ENCODE measurements around the gene TTLL13. TPM values are rescaled to one million over a fixed set of nuclear protein-coding genes. Genes with fewer than 3 reads are reported as not detected.

Gene TTLL13
- total RNA-seq, 1 donor from 2014 or later = not detected

DNA sequence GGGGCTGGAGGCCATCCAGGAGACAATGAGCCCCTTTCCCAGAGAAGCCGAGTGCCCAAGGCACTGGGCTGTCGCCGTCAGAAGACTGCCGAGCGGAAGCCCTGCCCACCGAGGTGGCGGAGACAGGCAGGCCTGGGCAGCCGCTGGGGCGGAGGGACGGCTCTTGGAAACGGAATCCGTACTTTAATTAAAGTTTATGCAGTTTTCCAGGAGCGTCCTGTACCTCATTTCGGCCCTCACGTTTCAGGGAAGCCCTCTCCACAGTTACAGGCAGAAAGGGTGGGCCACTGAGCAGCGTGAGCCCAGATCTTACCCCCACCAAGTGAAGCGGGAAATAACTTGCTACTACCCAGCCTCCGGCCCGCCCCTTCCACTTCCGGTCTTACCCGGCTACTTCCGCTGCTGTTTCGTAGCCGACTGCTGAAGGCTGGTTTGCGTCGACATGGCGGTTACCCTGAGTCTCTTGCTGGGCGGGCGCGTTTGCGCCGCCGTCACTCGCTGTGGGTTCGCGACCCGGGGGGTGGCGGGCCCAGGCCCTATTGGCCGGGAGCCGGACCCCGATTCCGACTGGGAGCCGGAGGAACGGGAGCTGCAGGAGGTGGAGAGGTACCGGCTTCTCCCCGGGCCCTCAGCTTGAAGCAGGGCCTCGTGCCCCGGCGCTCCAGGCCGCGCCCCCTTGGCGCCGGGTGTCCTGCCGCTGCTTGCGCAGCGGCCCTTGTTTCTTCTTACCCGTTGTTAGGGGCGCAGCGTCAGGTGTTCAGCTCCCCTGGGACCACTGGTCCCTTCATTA, 16.1 kb downstream of the TTLL13 start, which contains the start of gene NGRN:
NGRN (plus strand) TSS at position 402 of the 790 bp plus-strand sequence; CDS start at position 443, 41 bp downstream.
- Mint-ChIP-seq H3K4me3 (ENCODE audit: unreplicated experiment) (peak within 1 kb of the TSS; percentile 97), H3K27ac (ENCODE audit: unreplicated experiment) (peak within 1 kb of the TSS; percentile 94), H3K36me3 (ENCODE audit: low read depth, unreplicated experiment) (peaks cover 5% of the 10 kb centered on the region), H3K27me3 (ENCODE audit: low read depth, unreplicated experiment) (no peaks in the 10 kb centered on the region), H3K9me3 (ENCODE audit: unreplicated experiment) (no peaks in the 10 kb centered on the region), H3K4me1 (ENCODE audit: low read depth, unreplicated experiment) (peaks cover 16% of the 10 kb centered on the region)
- H4K20me1 ChIP-seq (ENCODE audit: insufficient read depth, low read length) = peaks cover 36% of the 10 kb centered on the region
- peak within 1 kb of the TSS; percentile 87 for H3K27ac ChIP-seq (ENCODE audit: low read depth, low read length)
- H3K9me3 ChIP-seq (ENCODE audit: insufficient read depth, low read depth, low read length) = no peaks in the 10 kb centered on the region
- DNase-seq (ENCODE audit: low read depth) (peak; percentile 85), FAIRE-seq (no peak)
- peak within 1 kb of the TSS; percentile 88 for H3K4me3 ChIP-seq (ENCODE audit: insufficient read depth, low read depth, low read length)
- peaks cover 31% of the 10 kb centered on the region for H3K4me1 ChIP-seq (ENCODE audit: insufficient read depth, low read length)
- H3K9ac ChIP-seq (ENCODE audit: low read length) = peak within 1 kb of the TSS; percentile 87
- H3K27me3 ChIP-seq (ENCODE audit: insufficient read depth, low read length) = no peaks in the 10 kb centered on the region
- TF ChIP-seq, protein P1, sequence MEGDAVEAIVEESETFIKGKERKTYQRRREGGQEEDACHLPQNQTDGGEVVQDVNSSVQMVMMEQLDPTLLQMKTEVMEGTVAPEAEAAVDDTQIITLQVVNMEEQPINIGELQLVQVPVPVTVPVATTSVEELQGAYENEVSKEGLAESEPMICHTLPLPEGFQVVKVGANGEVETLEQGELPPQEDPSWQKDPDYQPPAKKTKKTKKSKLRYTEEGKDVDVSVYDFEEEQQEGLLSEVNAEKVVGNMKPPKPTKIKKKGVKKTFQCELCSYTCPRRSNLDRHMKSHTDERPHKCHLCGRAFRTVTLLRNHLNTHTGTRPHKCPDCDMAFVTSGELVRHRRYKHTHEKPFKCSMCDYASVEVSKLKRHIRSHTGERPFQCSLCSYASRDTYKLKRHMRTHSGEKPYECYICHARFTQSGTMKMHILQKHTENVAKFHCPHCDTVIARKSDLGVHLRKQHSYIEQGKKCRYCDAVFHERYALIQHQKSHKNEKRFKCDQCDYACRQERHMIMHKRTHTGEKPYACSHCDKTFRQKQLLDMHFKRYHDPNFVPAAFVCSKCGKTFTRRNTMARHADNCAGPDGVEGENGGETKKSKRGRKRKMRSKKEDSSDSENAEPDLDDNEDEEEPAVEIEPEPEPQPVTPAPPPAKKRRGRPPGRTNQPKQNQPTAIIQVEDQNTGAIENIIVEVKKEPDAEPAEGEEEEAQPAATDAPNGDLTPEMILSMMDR (IDR thresholded peaks at IDR 0.05; ENCODE audit: insufficient read depth, low read depth, low read length) = no peak
- no peak for TF ChIP-seq EZH2 (IDR thresholded peaks at IDR 0.05; ENCODE audit: insufficient read depth, low read length)
- H2AFZ ChIP-seq (ENCODE audit: low read depth, low read length) = peak within 1 kb of the TSS; percentile 95
- H3K4me2 ChIP-seq (ENCODE audit: low read length) = peak within 1 kb of the TSS; percentile 88
- H3K36me3 ChIP-seq (ENCODE audit: insufficient read depth, low read length) = peaks cover 8% of the 10 kb centered on the region
- peaks cover 53% of the 10 kb centered on the region for H3K79me2 ChIP-seq (ENCODE audit: insufficient read depth, low read length)

DNA sequence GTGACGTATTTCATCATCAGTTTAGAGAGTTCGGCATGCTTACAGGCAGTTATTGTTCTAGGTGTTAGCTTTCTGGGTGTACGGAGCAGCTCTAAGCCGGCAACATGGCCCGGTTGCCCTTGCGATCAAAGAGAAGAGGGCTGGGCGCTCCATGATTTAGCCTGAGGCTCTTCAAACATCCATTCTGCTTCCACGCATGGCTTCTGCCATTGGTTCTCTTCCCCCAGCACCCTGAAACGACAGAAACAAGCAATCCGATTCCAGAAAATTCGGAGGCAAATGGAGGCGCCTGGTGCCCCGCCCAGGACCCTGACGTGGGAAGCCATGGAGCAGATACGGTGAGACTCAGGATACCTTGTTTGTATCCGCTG, 16.7 kb downstream of the TTLL13 start:
- H3K4me1 ChIP-seq (ENCODE audit: insufficient read depth, low read length) = peaks cover 31% of the 10 kb centered on the region
- TF ChIP-seq, protein P1 (IDR thresholded peaks at IDR 0.05; ENCODE audit: insufficient read depth, low read depth, low read length) = no peak
- TF ChIP-seq EZH2 (IDR thresholded peaks at IDR 0.05; ENCODE audit: insufficient read depth, low read length) = no peak
- no peak for FAIRE-seq
- H4K20me1 ChIP-seq (ENCODE audit: insufficient read depth, low read length) = peaks cover 42% of the 10 kb centered on the region
- H3K36me3 ChIP-seq (ENCODE audit: insufficient read depth, low read length) = peaks cover 14% of the 10 kb centered on the region
- H3K9me3 ChIP-seq (ENCODE audit: insufficient read depth, low read depth, low read length) = no peaks in the 10 kb centered on the region
- peak overlapping the region; percentile 87 for H3K27ac ChIP-seq (ENCODE audit: low read depth, low read length)
- H3K27me3 Mint-ChIP-seq (ENCODE audit: low read depth, unreplicated experiment) = no peaks in the 10 kb centered on the region
- peaks cover 59% of the 10 kb centered on the region for H3K79me2 ChIP-seq (ENCODE audit: insufficient read depth, low read length)
- DNase-seq (ENCODE audit: low read depth) = peak; percentile 29
- no peaks in the 10 kb centered on the region for H3K27me3 ChIP-seq (ENCODE audit: insufficient read depth, low read length)
- H3K4me1 Mint-ChIP-seq (ENCODE audit: low read depth, unreplicated experiment) = peaks cover 16% of the 10 kb centered on the region
- peak overlapping the region; percentile 87 for H3K9ac ChIP-seq (ENCODE audit: low read length)
- H3K36me3 Mint-ChIP-seq (ENCODE audit: low read depth, unreplicated experiment) = peaks cover 6% of the 10 kb centered on the region
- H3K4me2 ChIP-seq (ENCODE audit: low read length) = peak overlapping the region; percentile 88
- peak overlapping the region; percentile 95 for H2AFZ ChIP-seq (ENCODE audit: low read depth, low read length)
- H3K4me3 ChIP-seq (ENCODE audit: insufficient read depth, low read depth, low read length) = peak overlapping the region; percentile 88
- no peaks in the 10 kb centered on the region for H3K9me3 Mint-ChIP-seq (ENCODE audit: unreplicated experiment)
- H3K4me3 Mint-ChIP-seq (ENCODE audit: unreplicated experiment) = peak overlapping the region; percentile 97
- peak overlapping the region; percentile 94 for H3K27ac Mint-ChIP-seq (ENCODE audit: unreplicated experiment)

DNA sequence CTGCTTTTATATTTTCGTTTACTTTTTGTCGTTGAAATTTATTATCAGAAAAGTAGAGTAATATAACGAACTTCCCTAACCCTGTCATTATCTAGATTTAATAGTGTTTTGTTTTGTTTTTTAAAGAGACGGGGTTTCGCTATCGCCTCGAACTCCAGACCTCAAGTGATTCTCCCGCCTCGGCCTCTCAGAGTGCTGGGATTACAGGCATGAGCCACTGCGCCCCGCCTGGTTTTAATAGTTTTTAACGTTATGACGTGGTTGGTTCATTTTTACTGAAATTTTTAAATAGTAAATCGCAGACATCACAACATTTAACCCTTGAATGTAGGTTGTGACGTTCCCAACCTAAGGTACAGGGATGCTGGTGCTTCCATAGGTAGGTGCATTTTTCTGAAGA, 17.1 kb downstream of the TTLL13 start:
- no peaks in the 10 kb centered on the region for H3K9me3 Mint-ChIP-seq (ENCODE audit: unreplicated experiment)
- H3K27me3 ChIP-seq (ENCODE audit: insufficient read depth, low read length) = no peaks in the 10 kb centered on the region
- peak overlapping the region; percentile 94 for H3K27ac Mint-ChIP-seq (ENCODE audit: unreplicated experiment)
- TF ChIP-seq EZH2 (IDR thresholded peaks at IDR 0.05; ENCODE audit: insufficient read depth, low read length) = no peak
- TF ChIP-seq, protein P1 (IDR thresholded peaks at IDR 0.05; ENCODE audit: insufficient read depth, low read depth, low read length) = no peak
- peak overlapping the region; percentile 88 for H3K4me3 ChIP-seq (ENCODE audit: insufficient read depth, low read depth, low read length)
- H3K4me2 ChIP-seq (ENCODE audit: low read length) = peak overlapping the region; percentile 88
- no peak for DNase-seq (ENCODE audit: low read depth)
- peak overlapping the region; percentile 87 for H3K9ac ChIP-seq (ENCODE audit: low read length)
- H3K36me3 ChIP-seq (ENCODE audit: insufficient read depth, low read length) = peaks cover 18% of the 10 kb centered on the region
- no peaks in the 10 kb centered on the region for H3K27me3 Mint-ChIP-seq (ENCODE audit: low read depth, unreplicated experiment)
- peaks cover 31% of the 10 kb centered on the region for H3K4me1 ChIP-seq (ENCODE audit: insufficient read depth, low read length)
- FAIRE-seq = no peak
- peak overlapping the region; percentile 87 for H3K27ac ChIP-seq (ENCODE audit: low read depth, low read length)
- peaks cover 9% of the 10 kb centered on the region for H3K36me3 Mint-ChIP-seq (ENCODE audit: low read depth, unreplicated experiment)
- peak overlapping the region; percentile 95 for H2AFZ ChIP-seq (ENCODE audit: low read depth, low read length)
- peaks cover 63% of the 10 kb centered on the region for H3K79me2 ChIP-seq (ENCODE audit: insufficient read depth, low read length)
- peaks cover 16% of the 10 kb centered on the region for H3K4me1 Mint-ChIP-seq (ENCODE audit: low read depth, unreplicated experiment)
- peak overlapping the region; percentile 97 for H3K4me3 Mint-ChIP-seq (ENCODE audit: unreplicated experiment)
- H4K20me1 ChIP-seq (ENCODE audit: insufficient read depth, low read length) = peaks cover 47% of the 10 kb centered on the region
- H3K9me3 ChIP-seq (ENCODE audit: insufficient read depth, low read depth, low read length) = no peaks in the 10 kb centered on the region

Measured in astrocyte (in vitro differentiated cells and primary cell).